ENCODE data around the gene CHPF2.

CHPF2 gene

GRCh38 chr7:151279868-151280267 lies 47.6 kb downstream of the CHPF2 start:
- no peak for TF ChIP-seq GATA1 (IDR thresholded peaks at IDR 0.05; ENCODE audit: low read depth, low read length)
- no peak for TF ChIP-seq POLR2A (IDR thresholded peaks at IDR 0.05; ENCODE audit: low read length)
- no peak for DNase-seq

- TF ChIP-seq POLR2A (IDR thresholded peaks at IDR 0.05; ENCODE audit: low read length) (no peak), GATA1 (IDR thresholded peaks at IDR 0.05; ENCODE audit: low read depth, low read length) (no peak)
- no peak for DNase-seq
Measured at GRCh38 chr7:151280388-151281019, 48.2 kb downstream of the CHPF2 start.

GRCh38 chr7:151281686-151282085 lies 49.4 kb downstream of the CHPF2 start:
- TF ChIP-seq POLR2A (IDR thresholded peaks at IDR 0.05; ENCODE audit: low read length): no peak
- TF ChIP-seq GATA1 (IDR thresholded peaks at IDR 0.05; ENCODE audit: low read depth, low read length): no peak
- DNase-seq: no peak

GRCh38 chr7:151282111-151282510 lies 49.8 kb downstream of the CHPF2 start:
- DNase-seq: no peak
- no peak for TF ChIP-seq GATA1 (IDR thresholded peaks at IDR 0.05; ENCODE audit: low read depth, low read length)
- TF ChIP-seq POLR2A (IDR thresholded peaks at IDR 0.05; ENCODE audit: low read length): no peak

GRCh38 chr7:151283302-151283701 lies 51.0 kb downstream of the CHPF2 start:
- TF ChIP-seq POLR2A (IDR thresholded peaks at IDR 0.05; ENCODE audit: low read length) (no peak), GATA1 (IDR thresholded peaks at IDR 0.05; ENCODE audit: low read depth, low read length) (no peak)
- no peak for DNase-seq

GRCh38 chr7:151286148-151286547 lies 53.9 kb downstream of the CHPF2 start:
- TF ChIP-seq POLR2A (IDR thresholded peaks at IDR 0.05; ENCODE audit: low read length) (no peak), GATA1 (IDR thresholded peaks at IDR 0.05; ENCODE audit: low read depth, low read length) (no peak)
- DNase-seq: no peak
